NCI-H128 (cell line): ENCODE results near the gene OSBPL8.

Experiments used
- DNase-seq: peaks from one replicate; lab custom pipeline; 2025; ENCODE audit not compliant: unreplicated experiment; lab: John Stamatoyannopoulos, UW

The OSBPL8 gene

DNA sequence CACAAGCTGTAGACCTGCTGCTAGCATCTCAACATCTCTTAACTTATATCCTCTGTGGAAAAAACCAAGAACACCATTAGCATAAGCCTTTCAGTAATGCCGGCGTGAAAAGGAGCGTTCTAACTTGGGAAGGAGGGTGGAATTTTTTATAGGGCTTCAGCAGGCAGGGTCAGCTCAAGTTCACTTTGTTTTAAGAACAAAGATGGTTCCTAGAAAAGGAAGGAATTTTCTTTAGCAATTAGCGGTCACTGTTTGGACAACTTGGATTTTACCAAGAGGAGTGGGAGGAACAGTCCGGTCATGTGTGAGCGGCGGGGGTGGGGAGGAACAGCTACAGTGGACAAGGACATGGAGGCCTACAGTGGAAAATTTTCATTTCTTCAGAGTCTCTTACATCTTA, 247.3 kb downstream of the OSBPL8 start:
- DNase-seq = no peak

DNA sequence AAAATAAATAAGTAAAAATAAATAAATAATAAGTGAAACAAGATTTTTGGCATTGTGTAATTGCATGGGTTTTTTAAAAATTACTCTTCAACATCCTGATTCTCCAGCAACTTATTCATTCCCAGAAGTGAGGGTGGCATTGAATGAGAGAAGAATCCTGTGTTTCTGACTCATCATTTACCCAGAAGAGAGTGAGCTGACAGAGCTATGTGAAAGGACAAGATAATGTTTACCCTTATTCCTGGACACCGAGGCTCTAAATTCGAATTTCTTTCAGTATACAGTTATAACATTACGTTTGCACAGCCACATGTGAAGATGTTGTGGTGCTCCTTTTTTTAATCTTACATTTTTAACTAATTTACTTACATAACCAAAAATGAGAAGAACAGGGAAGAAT, 247.8 kb downstream of the OSBPL8 start:
- no peak for DNase-seq

DNA sequence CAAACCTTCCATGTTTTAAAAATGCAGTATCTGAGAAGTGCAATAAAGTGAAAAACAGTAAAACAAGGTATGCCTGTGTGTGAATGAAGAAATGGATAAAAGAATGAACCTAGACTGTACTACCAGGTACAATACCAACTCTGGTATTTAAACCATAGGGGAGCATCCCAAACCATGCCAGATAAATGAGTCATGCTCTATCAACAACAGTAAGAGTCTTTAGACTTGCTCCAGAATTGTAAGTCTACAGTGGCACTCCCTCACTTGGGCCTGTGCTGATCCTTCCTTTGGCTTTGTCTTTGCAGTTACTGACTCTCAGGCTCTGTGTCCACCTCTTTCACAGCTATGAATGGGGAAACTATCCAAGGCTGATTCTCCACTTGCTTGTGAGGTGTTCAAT, 249.5 kb downstream of the OSBPL8 start:
- DNase-seq = no peak

DNA sequence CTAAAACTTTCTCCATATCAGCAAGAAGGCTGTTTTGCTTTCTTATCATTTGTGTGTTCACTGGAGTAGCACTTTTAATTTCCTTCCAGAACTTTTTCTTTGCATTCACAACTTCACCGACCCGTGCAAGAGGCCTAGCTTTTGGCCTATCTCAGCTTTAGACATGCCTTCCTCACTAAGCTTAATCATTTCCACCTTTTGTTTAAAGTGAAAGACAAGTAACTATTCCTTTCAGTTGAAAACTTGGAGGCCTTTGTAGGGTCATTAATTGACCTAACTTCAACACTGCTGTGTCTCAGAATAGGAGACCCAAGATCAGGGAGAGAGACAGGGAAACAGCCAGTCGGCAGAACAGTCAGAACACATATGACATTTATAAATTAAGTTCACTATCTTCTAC, 250.7 kb downstream of the OSBPL8 start:
- DNase-seq = no peak

DNA sequence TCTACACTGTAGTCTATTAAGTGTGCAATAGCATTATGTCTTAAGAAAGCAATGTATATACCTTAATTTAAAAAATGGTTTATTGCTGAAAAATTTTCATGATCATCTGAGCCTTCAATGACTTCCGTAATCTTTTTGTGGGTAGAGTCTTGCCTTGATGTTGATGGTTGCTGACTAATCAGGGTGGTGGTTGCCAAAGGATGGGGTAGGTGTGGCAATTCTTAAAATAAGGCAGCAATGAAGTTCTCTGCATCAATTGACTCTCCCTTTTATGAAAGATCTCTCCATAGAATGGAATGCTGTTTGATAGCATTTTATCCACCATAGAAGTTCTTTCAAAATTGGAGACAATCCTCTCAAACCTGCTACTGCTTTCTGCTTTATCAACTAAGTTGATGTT, 252.5 kb downstream of the OSBPL8 start:
- DNase-seq = no peak

DNA sequence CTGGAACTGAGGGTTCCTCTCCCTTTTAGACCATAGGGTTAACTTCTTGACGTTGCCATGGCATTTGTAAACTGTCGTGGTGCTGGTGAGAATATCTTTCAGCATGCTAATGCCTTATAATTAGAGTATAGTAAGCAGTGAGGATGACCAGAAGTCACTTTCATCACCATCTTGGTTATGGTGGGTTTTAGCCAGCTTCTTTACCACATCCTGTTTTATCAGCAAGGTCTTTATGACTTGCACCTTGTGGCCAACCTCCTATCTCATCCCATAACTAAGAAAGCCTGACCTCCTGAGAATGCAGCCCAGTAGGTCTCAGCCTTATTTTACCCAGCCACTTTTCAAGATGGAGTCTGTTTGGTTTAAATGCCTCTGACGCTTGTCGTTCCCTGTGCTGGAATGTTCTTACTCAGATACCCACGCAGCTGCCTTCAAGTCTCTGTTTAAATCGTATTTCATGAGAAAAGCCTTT, 255.5 kb downstream of the OSBPL8 start:
- no peak for DNase-seq

DNA sequence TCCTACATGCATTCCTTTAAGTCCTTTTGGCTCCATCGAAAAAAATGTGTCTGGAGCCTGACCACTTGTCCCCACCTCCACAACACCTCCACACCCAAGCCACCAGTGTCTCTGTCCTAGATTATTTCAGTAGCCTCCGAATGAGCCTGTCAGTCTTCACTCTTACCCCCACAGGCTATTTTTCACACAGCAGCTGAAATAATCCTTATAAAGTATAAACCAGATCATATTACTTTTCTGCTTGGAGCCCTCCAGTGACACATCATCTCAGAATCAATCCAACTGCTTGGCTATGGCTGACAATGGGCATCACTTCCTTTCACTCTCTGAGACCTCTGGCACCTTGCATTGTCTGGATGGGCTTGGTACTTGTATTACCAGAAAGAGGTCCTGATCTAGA, 256.2 kb downstream of the OSBPL8 start:
- no peak for DNase-seq
